Heart left ventricle (tissue), 16 donors: ENCODE data around the gene TCIRG1. TPM values are rescaled to one million over a fixed set of nuclear protein-coding genes. Genes with fewer than 3 reads are reported as not detected.

Experiments
- ATAC-seq, 4 donors: fragments of 200-7000 bp; cut with Tn5 transposase; one replicate each; pipeline ENCODE4 v1.9.1; 2020 to 2022; ENCODE audit warnings: moderate library complexity in 4 of 4, mild to moderate bottlenecking in 3 of 4, moderate number of reproducible peaks in 1 of 4
- DNase-seq, 5 donors: peaks; one replicate each; pipeline ENCODE4 v3.0.0-alpha.2; 2020
- H3K27ac ChIP-seq, 12 donors: fragments of 200-600 bp; sonication (generic) in 4 of 12; one replicate each; pipeline versions ENCODE4 v1.5.0 to v1.8.0; 2016 to 2022; ENCODE audit warnings: mild to moderate bottlenecking in 2 of 12
- H3K27me3 ChIP-seq, 9 donors: fragments of 200-600 bp; sonication (generic) in 2 of 9; one replicate each; pipeline versions ENCODE4 v1.5.1 to v1.8.0; 2016 to 2022; ENCODE audit warnings: mild to moderate bottlenecking in 3 of 9
- H3K36me3 ChIP-seq, 9 donors: fragments of 200-600 bp; sonication (generic) in 2 of 9; one replicate each; pipeline versions ENCODE4 v1.5.0 to v1.8.0; 2018 to 2022; ENCODE audit warnings: mild to moderate bottlenecking in 2 of 9
- H3K4me1 ChIP-seq, 12 donors: fragments of 200-600 bp; sonication (generic) in 4 of 12; one replicate each; pipeline versions ENCODE4 v1.5.0 to v1.8.0; 2016 to 2022; ENCODE audit warnings: mild to moderate bottlenecking in 3 of 12
- H3K4me3 ChIP-seq, 12 donors: fragments of 200-600 bp; sonication (generic) in 4 of 12; one replicate each; pipeline versions ENCODE4 v1.5.0 to v1.8.0; 2017 to 2022; ENCODE audit warnings: mild to moderate bottlenecking in 9 of 12, moderate library complexity in 4 of 12
- H3K9me3 ChIP-seq, 12 donors: fragments of 200-600 bp; sonication (generic) in 4 of 12; one replicate each; pipeline versions ENCODE4 v1.5.0 to v1.8.0; 2016 to 2022; ENCODE audit warnings: mild to moderate bottlenecking in 1 of 12
- CTCF ChIP-seq, 12 donors: fragments of 200-600 bp; sonication (generic) in 4 of 12; IDR thresholded peaks; one replicate each; pipeline versions ENCODE4 v1.5.0 to v1.8.0; 2018 to 2022; ENCODE audit warnings: antibody characterized with exemption in 12 of 12, mild to moderate bottlenecking in 5 of 12
- POLR2A ChIP-seq, 2 donors: fragments of 450-650 bp; IDR thresholded peaks; one replicate each; pipeline ENCODE4 v1.6.1; 2017; ENCODE audit warnings: antibody characterized with exemption in 2 of 2, mild to moderate bottlenecking in 2 of 2, moderate library complexity in 2 of 2
- WGBS, 4 donors: extraction: QIAGEN DNeasy Blood & Tissue Kit in 2 of 4; methylation state at CpG; one replicate each; pipeline versions ENCODE4 v1.1.5 to v1.1.7; 2013 to 2018; 5-methylcytosine and 5-hydroxymethylcytosine counted together
- intact Hi-C, 10 donors: fragments of 100-400 bp; cut with DNase I; formaldehyde crosslinking; loops; one replicate each; pipeline versions ENCODE4 v1.11.1 to v1.14.2; 2022
- polyA plus RNA-seq, 2 donors: library from polyadenylated mRNA; stranded (reverse); fragments of 200-250 nt; gene quantifications; one replicate each; pipeline ENCODE4 v1.2.3, GENCODE V29; 2013
- total RNA-seq, 9 donors: library from RNA; depleted of rRNA in 2 of 9; stranded (reverse); fragments of >200 nt in 2 of 9; fragmentation: NEBNext Ultra II Directional in 3 of 9; extraction: Animal tissue kit (Norgen Biotek cat#: 25700) in 3 of 9; gene quantifications; one replicate each; pipeline versions ENCODE4 v1.1.0 to v1.2.4, GENCODE V29; 2016 to 2023
- donor health status: ischemic (EF 13 %, LVEDD 7.1; RV severe dilation, severe dysfunction).
- donor health status: healthy with polysubstance abuse.
- donor health status: DM: no; HTN: yes; CAD: no.
- donor health status: DM: no; HTN: no; CAD: no.
- donor health status: ischemic (EF 25% LVEDD 6.9; RV normal size, moderate dysfunction).
- donor health status: ischemic (EF 25% LVEDD 5.7; RV mildly dilated, moderate dysfunction).
- donor health status: healthy.
- donor health status: DM: yes; HTN: yes; CAD: no.
- donor health status: ischemic (EF 35%, LVEDD 5.7; RV mildly dilated, moderate dysfunction).
- donor health status: nonischemic (EF 11% LVEDD 7.7; RV severe dilation, severe dysfunction).
- donor health status: DM: yes; HTN: yes; CAD: no.
- donor health status: PGD.
- donor health status: ischemic (EF 29% LVEDD 5.4; RV normal size, mild dysfunction).
- donor health status: nonischemic (EF 23%, LVEDD 6.1; RV moderate dilation, normal function).

TCIRG1 gene
- total and polyA plus RNA-seq, 11 donors: 10.2 to 88.7 (median 25.5) TPM

GRCh38 chr11:68016904-68017817 lies 21.7 kb upstream of the TCIRG1 start:
- TF ChIP-seq POLR2A (IDR thresholded peaks at IDR 0.05) (no peak), CTCF (IDR thresholded peaks at IDR 0.05) (no peak)
- intact Hi-C loops: loop anchor here in 1 of 10 donors (10.0 kb wide), 1 partner anchor 188 kb away; no protein-coding TSS in a partner anchor
- H3K4me3 ChIP-seq: no peak overlapping the region
- H3K27me3 ChIP-seq: no peaks in the 10 kb centered on the region
- peak in 1 of 4 donors; percentile 16 for ATAC-seq
- H3K36me3 ChIP-seq: no peaks in the 10 kb centered on the region
- 58 to 67% (median 62%) methylated on average over 12 to 16 of the region's 16 CpGs for WGBS, 4 donors
- no peak overlapping the region for H3K27ac ChIP-seq
- DNase-seq: no peak
- peaks cover 0 to 30% (median 1%) of the 10 kb centered on the region in 12 donors for H3K4me1 ChIP-seq
- no peaks in the 10 kb centered on the region for H3K9me3 ChIP-seq

- no peak for DNase-seq
- no peaks in the 10 kb centered on the region for H3K36me3 ChIP-seq
- H3K4me3 ChIP-seq: no peak overlapping the region
- no peak for ATAC-seq
- intact Hi-C loops: loop anchor here in 1 of 10 donors (10.0 kb wide), 1 partner anchor 187 kb away; no protein-coding TSS in a partner anchor
- no peak for TF ChIP-seq CTCF (IDR thresholded peaks at IDR 0.05)
- no peak for TF ChIP-seq POLR2A (IDR thresholded peaks at IDR 0.05)
- H3K27me3 ChIP-seq: no peaks in the 10 kb centered on the region
- no peaks in the 10 kb centered on the region for H3K9me3 ChIP-seq
- H3K4me1 ChIP-seq: peaks cover 0 to 22% (median 1%) of the 10 kb centered on the region in 12 donors
- 79 to 82% (median 81%) methylated on average over 23 to 27 of the region's 27 CpGs for WGBS, 4 donors
- no peak overlapping the region for H3K27ac ChIP-seq
Measured at GRCh38 chr11:68017980-68018729, 20.7 kb upstream of the TCIRG1 start.

GRCh38 chr11:68018730-68019190 lies 20.1 kb upstream of the TCIRG1 start:
- H3K27ac ChIP-seq: no peak overlapping the region
- no peaks in the 10 kb centered on the region for H3K9me3 ChIP-seq
- WGBS, 4 donors: 87 to 98% (median 94%) methylated on average over 4 to 18 of the region's 18 CpGs
- H3K27me3 ChIP-seq: no peaks in the 10 kb centered on the region
- no peak for TF ChIP-seq POLR2A (IDR thresholded peaks at IDR 0.05)
- no peak for TF ChIP-seq CTCF (IDR thresholded peaks at IDR 0.05)
- no peaks in the 10 kb centered on the region for H3K36me3 ChIP-seq
- peaks cover 0 to 16% (median 1%) of the 10 kb centered on the region in 12 donors for H3K4me1 ChIP-seq
- no peak overlapping the region for H3K4me3 ChIP-seq
- DNase-seq (no peak), ATAC-seq (no peak)
- intact Hi-C loops: loop anchor here in 1 of 10 donors (10.0 kb wide), 1 partner anchor 186 kb away; no protein-coding TSS in a partner anchor
